HG02981 (cell line): ENCODE results near the gene HDAC9.

Experiments
- ATAC-seq: cut with Tn5 transposase; IDR thresholded peaks from one replicate; pipeline ENCODE4 v1.9.1; 2021; ENCODE audit warnings: mild to moderate bottlenecking, moderate library complexity; ENCODE audit not compliant: unreplicated experiment

Gene HDAC9

GRCh38 chr7:18494406-18494805, 1.1 kb upstream of the HDAC9 start:
- no peak for ATAC-seq

- no peak for ATAC-seq
Observed at GRCh38 chr7:18494821-18495408, 634 bp upstream of the HDAC9 start.

GRCh38 chr7:18496341-18496700, 772 bp downstream of the HDAC9 start:
- peak; percentile 1 for ATAC-seq

GRCh38 chr7:18497082-18497481, 1.5 kb downstream of the HDAC9 start:
- ATAC-seq: no peak

- ATAC-seq: no peak
Observed at GRCh38 chr7:18497800-18498199, 2.3 kb downstream of the HDAC9 start.

GRCh38 chr7:18498341-18498740, 2.8 kb downstream of the HDAC9 start:
- no peak for ATAC-seq

GRCh38 chr7:18499407-18500177, 4.0 kb downstream of the HDAC9 start:
- no peak for ATAC-seq

- ATAC-seq: no peak
Observed at GRCh38 chr7:18503126-18503866, 7.7 kb downstream of the HDAC9 start.

- ATAC-seq: no peak
Observed at GRCh38 chr7:18504965-18505364, 9.4 kb downstream of the HDAC9 start.

GRCh38 chr7:18505870-18506460, 10.4 kb downstream of the HDAC9 start:
- ATAC-seq: peak; percentile 45

GRCh38 chr7:18508443-18509427, 13.2 kb downstream of the HDAC9 start:
- ATAC-seq: peak; percentile 86

GRCh38 chr7:18509481-18509880, 13.9 kb downstream of the HDAC9 start:
- no peak for ATAC-seq

GRCh38 chr7:18511351-18512140, 16.0 kb downstream of the HDAC9 start:
- ATAC-seq: no peak

GRCh38 chr7:18513343-18513742, 17.8 kb downstream of the HDAC9 start:
- no peak for ATAC-seq

GRCh38 chr7:18515067-18515466, 19.5 kb downstream of the HDAC9 start:
- ATAC-seq: no peak

GRCh38 chr7:18517646-18518045, 22.1 kb downstream of the HDAC9 start:
- no peak for ATAC-seq

- ATAC-seq: no peak
Observed at GRCh38 chr7:18518555-18518954, 23.0 kb downstream of the HDAC9 start.

- ATAC-seq: peak; percentile 75
Observed at GRCh38 chr7:18520450-18521235, 25.1 kb downstream of the HDAC9 start.

- no peak for ATAC-seq
Observed at GRCh38 chr7:18521236-18521589, 25.7 kb downstream of the HDAC9 start.
